HCEC 1CT (cell line): ENCODE measurements around the gene CCDC190.
"Not testable (repeated sequence)": the region's sequence is repeated elsewhere in the genome, so short reads cannot be mapped to it uniquely, and the experiment has no call there.

Experiments used
- DNase-seq: peaks from one replicate; pipeline ENCODE4 v3.0.0-alpha.2; 2017

CCDC190 gene

GRCh38 chr1:162829268-162829667, 31.7 kb downstream of the CCDC190 start:
- no peak for DNase-seq

GRCh38 chr1:162823771-162824525, 37.0 kb downstream of the CCDC190 start:
- no peak for DNase-seq

- no peak for DNase-seq
These were observed 37.7 kb downstream of the CCDC190 start for GRCh38 chr1:162823231-162823630.

GRCh38 chr1:162822391-162823200, 38.4 kb downstream of the CCDC190 start:
- DNase-seq = peak; percentile 9

GRCh38 chr1:162818666-162819065, 42.3 kb downstream of the CCDC190 start:
- not testable (repeated sequence) for DNase-seq

GRCh38 chr1:162818136-162818535, 42.8 kb downstream of the CCDC190 start:
- DNase-seq = not testable (repeated sequence)

GRCh38 chr1:162812357-162812756, 48.6 kb downstream of the CCDC190 start:
- DNase-seq = not testable (repeated sequence)

- not testable (repeated sequence) for DNase-seq
These were observed 53.5 kb downstream of the CCDC190 start for GRCh38 chr1:162807503-162807902.
